Measurements from ENCODE around the gene SLC6A6.

- TF ChIP-seq CTCF (conservative IDR thresholded peaks at IDR 0.05 in 1 of 2, IDR thresholded peaks at IDR 0.05 in 1 of 2; ENCODE audit: extremely low read depth in 1 of 2, insufficient read depth in 1 of 2, low read depth in 1 of 2, low read length in 2 of 2) (no peak), EZH2 (IDR thresholded peaks at IDR 0.05; ENCODE audit: borderline replicate concordance, low read length) (no peak)
These were observed 56.2 kb downstream of the SLC6A6 start for GRCh38 chr3:14458434-14459275.
